ENCODE results near the gene CHST8.

GRCh38 chr19:33766623-33767022, 144.9 kb downstream of the CHST8 start:
- TF ChIP-seq CTCF (IDR thresholded peaks at IDR 0.05; ENCODE audit: insufficient read depth, low read length) (no peak), POLR2AphosphoS5 (IDR thresholded peaks at IDR 0.05; ENCODE audit: low read depth) (no peak), GABPA (IDR thresholded peaks at IDR 0.05; ENCODE audit: low read depth) (no peak), REST (IDR thresholded peaks at IDR 0.05; ENCODE audit: insufficient replicate concordance, low read depth) (no peak)

Data from HL-60 (cell line).